Endothelial cell of umbilical vein (primary cell): ENCODE data around the gene CECR2. TPM values are rescaled to one million over a fixed set of nuclear protein-coding genes. Genes with fewer than 3 reads are reported as not detected.

ENCODE experiments used
- BruUV-seq: library from RNA; stranded (reverse); fragments of 400-500 nt; replicated peaks from 2 replicates; lab custom pipeline; 2021; lab: Mats Ljungman, UMichigan
- CTCF ChIA-PET: fragments of 300-600, 350-600 bp; sonication (Branson Sonifier 250); formaldehyde crosslinking; loops from one replicate; lab custom pipeline; 2021; ENCODE audit warnings: antibody characterized with exemption, inconsistent platforms; lab: Charles Lee
- POLR2A ChIA-PET: fragments of 300-600, 350-600 bp; sonication (Branson Sonifier 250); formaldehyde crosslinking; loops from one replicate; lab custom pipeline; 2021; ENCODE audit warnings: antibody characterized with exemption, inconsistent platforms; lab: Charles Lee
- DNase-seq: peaks from one replicate; pipeline ENCODE4 v3.0.0-alpha.2; 2011; ENCODE audit warnings: low read depth, low spot score
- FAIRE-seq: peaks from 2 replicates; lab custom pipeline; 2011; peaks lifted over from hg19 to GRCh38; lab: Jason Lieb, UNC
- H2AFZ ChIP-seq: 2 replicates; pipeline ENCODE4 v1.6.0; 2012; ENCODE audit warnings: low read depth, low read length, control low read depth, inconsistent platforms
- H3K27ac ChIP-seq: 2 replicates; pipeline ENCODE4 v1.5.1; 2011; ENCODE audit warnings: low read depth, mild to moderate bottlenecking, control low read depth, low read length, moderate library complexity; ENCODE audit not compliant: insufficient read depth
- H3K27me3 ChIP-seq, 2 experiments: 2 replicates each; pipeline versions ENCODE4 v1.6.0 to v1.6.1; 2011; ENCODE audit warnings: low read length in 2 of 2, mixed read lengths in 1 of 2; ENCODE audit not compliant: control insufficient read depth in 2 of 2, insufficient read depth in 2 of 2
- H3K36me3 ChIP-seq, 2 experiments: 2 replicates in 1 of 2; 3 replicates in 1 of 2; pipeline ENCODE4 v1.5.1; 2011; ENCODE audit warnings: low read length in 2 of 2, mild to moderate bottlenecking in 1 of 2, moderate library complexity in 1 of 2; ENCODE audit not compliant: control insufficient read depth in 2 of 2, insufficient read depth in 2 of 2; ENCODE audit errors: extremely low read depth in 1 of 2
- H3K4me1 ChIP-seq: 3 replicates; pipeline ENCODE4 v1.5.1; 2011; ENCODE audit warnings: mild to moderate bottlenecking, low read length; ENCODE audit not compliant: control insufficient read depth, insufficient read depth; ENCODE audit errors: extremely low read depth
- H3K4me2 ChIP-seq: 2 replicates; pipeline ENCODE4 v1.6.1; 2011; ENCODE audit warnings: low read length, control low read depth, mixed read lengths; ENCODE audit not compliant: insufficient read depth
- H3K4me3 ChIP-seq, 3 experiments: fragments of 200-600 bp in 1 of 3; sonication (generic), shearing (Covaris generic) in 1 of 3; replicated peaks in 1 of 3; 2 replicates each; pipeline ENCODE4 v1.5.1; 2011 to 2016; ENCODE audit warnings: control low read depth in 3 of 3, low read length in 3 of 3, mild to moderate bottlenecking in 2 of 3, inconsistent platforms in 1 of 3, low read depth in 1 of 3, moderate library complexity in 1 of 3; ENCODE audit not compliant: insufficient read depth in 1 of 3
- H3K79me2 ChIP-seq: 2 replicates; pipeline ENCODE4 v1.6.0; 2012; ENCODE audit warnings: low read length, inconsistent platforms; ENCODE audit not compliant: control insufficient read depth, insufficient read depth
- H3K9ac ChIP-seq: replicated peaks from 2 replicates; pipeline ENCODE3; 2011; ENCODE audit warnings: low read length, control low read depth; ENCODE audit not compliant: insufficient read depth; ENCODE audit errors: extremely low read depth
- H3K9me1 ChIP-seq: replicated peaks from 3 replicates; pipeline ENCODE4 v1.6.0; 2011; ENCODE audit warnings: mild to moderate bottlenecking, low read length; ENCODE audit not compliant: control insufficient read depth, insufficient read depth; ENCODE audit errors: extremely low read depth
- H3K9me3 ChIP-seq: replicated peaks from 2 replicates; pipeline ENCODE4 v1.5.1; 2012; ENCODE audit warnings: low read length, inconsistent platforms; ENCODE audit not compliant: control insufficient read depth, insufficient read depth
- H4K20me1 ChIP-seq: replicated peaks from 2 replicates; pipeline ENCODE3; 2011; ENCODE audit warnings: mild to moderate bottlenecking, low read length; ENCODE audit not compliant: control insufficient read depth, insufficient read depth; ENCODE audit errors: extremely low read depth
- EZH2 ChIP-seq: IDR thresholded peaks from 2 replicates; pipeline ENCODE4 v1.6.1; 2012; ENCODE audit warnings: borderline replicate concordance, low read depth, mild to moderate bottlenecking, moderate library complexity, low read length, inconsistent platforms; ENCODE audit not compliant: severe bottlenecking
- FOS ChIP-seq: IDR thresholded peaks from 2 replicates; pipeline ENCODE4 v1.6.1; 2011; ENCODE audit warnings: mild to moderate bottlenecking, low read length, moderate library complexity, borderline replicate concordance; ENCODE audit not compliant: insufficient read depth
- GATA2 ChIP-seq: IDR thresholded peaks from 2 replicates; pipeline ENCODE4 v1.7.0; 2011; ENCODE audit warnings: low read depth, mild to moderate bottlenecking, moderate library complexity, mixed read lengths, low read length; ENCODE audit not compliant: insufficient read length, insufficient read depth
- JUN ChIP-seq: IDR thresholded peaks from 2 replicates; pipeline ENCODE4 v1.6.1; 2011; ENCODE audit warnings: borderline replicate concordance, low read depth; ENCODE audit not compliant: insufficient read length, insufficient read depth
- MYC ChIP-seq: IDR thresholded peaks from one replicate; pipeline ENCODE4 v1.6.1; 2011; ENCODE audit warnings: mild to moderate bottlenecking, low read depth, low read length
- POLR2A ChIP-seq: IDR thresholded peaks from 2 replicates; pipeline ENCODE4 v1.6.1; 2012; ENCODE audit warnings: low read depth, mild to moderate bottlenecking, control low read depth, low read length
- POLR2AphosphoS5 ChIP-seq: IDR thresholded peaks from 2 replicates; pipeline ENCODE4 v1.6.1; 2012; ENCODE audit warnings: low read depth, mild to moderate bottlenecking, control low read depth, low read length, moderate library complexity; ENCODE audit not compliant: insufficient read depth
- dilution Hi-C: fragments of 300-500 bp; cut with MboI; formaldehyde crosslinking; loops from one replicate; pipeline ENCODE4 v1.15.0; 2019; ENCODE audit warnings: low sequenced_read_pairs; ENCODE audit not compliant: extremely low pct_ligation_motif_present
- intact Hi-C: fragments of 100-400 bp; cut with micrococcal nuclease; formaldehyde crosslinking; loops from one replicate; pipeline ENCODE4 v1.10.0; 2022
- polyA plus RNA-seq, 4 experiments: library from polyadenylated mRNA; depleted of rRNA in 3 of 4; stranded (reverse) in 3 of 4; unstranded in 1 of 4; fragments of >200 nt; gene quantifications; 2 replicates each; pipeline versions ENCODE4 v1.2.1 to v1.2.3, GENCODE V29; 2011 to 2012; ENCODE audit warnings: missing spikeins in 1 of 4
- total RNA-seq: library from RNA; stranded (reverse); gene quantifications from 2 replicates; pipeline ENCODE4 v1.2.3, GENCODE V29; 2021
- TF ChIP-seq, protein P1 (sequence below), 2 donors: IDR thresholded peaks; 1 replicate in 1 of 2; 2 replicates in 1 of 2; pipeline ENCODE4 v1.5.1; 2011; ENCODE audit warnings: low read length in 2 of 2, mild to moderate bottlenecking in 2 of 2, moderate library complexity in 2 of 2, control low read depth in 1 of 2, inconsistent platforms in 1 of 2, low read depth in 1 of 2; ENCODE audit not compliant: insufficient read depth in 1 of 2; ENCODE audit errors: extremely low read depth in 1 of 2
- TF ChIP-seq, protein P2 (sequence below): IDR thresholded peaks from 2 replicates; pipeline ENCODE4 v1.6.1; 2011; ENCODE audit not compliant: insufficient read depth, insufficient read length

Gene CECR2
- total and polyA plus RNA-seq, 2 donors (not counting 3 experiments of a cell fraction or from before 2014, with no cell fraction given): 0.01 TPM; not detected in 1

DNA sequence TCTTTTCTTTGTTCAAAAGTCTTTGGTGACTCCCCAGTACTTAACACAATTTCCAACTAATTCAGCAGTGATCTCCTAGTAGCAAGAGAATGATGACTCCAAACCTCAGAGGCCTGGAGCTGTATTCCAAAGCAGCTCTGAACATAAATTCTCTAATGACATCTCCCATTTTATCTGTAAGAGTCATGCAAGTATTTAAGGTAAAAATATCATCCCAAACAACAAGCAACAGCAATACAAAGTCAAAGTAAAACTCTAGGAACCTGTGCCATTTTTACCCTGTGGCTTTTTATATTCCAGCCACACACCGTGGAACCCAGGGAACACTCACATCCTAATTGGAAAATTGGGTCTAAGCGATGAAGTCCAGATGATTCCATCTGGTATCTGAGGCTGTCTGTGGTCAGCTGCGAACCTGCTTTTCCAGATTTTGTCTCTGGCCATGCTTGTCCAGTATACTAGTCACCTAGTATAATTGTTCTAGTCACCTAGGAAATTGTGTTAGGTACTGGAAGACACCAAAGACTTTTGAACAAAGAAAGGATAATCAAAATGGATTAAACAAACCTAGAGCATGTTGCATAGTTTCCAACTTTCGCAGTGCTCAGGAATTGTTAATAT is 101.7 kb downstream of the CECR2 start:
- no peak for DNase-seq
- FAIRE-seq: no peak
- Histone ChIP-seq H3K27ac (no peak overlapping the region), H3K4me3 (no peak overlapping the region), H4K20me1 (no peaks in the 10 kb centered on the region), H3K4me1 (no peaks in the 10 kb centered on the region), H3K4me2 (no peak overlapping the region), H3K9me3 (no peaks in the 10 kb centered on the region), H2AFZ (no peak overlapping the region), H3K9me1 (no peaks in the 10 kb centered on the region), H3K36me3 (no peaks in the 10 kb centered on the region), H3K27me3 (peaks cover 8 to 10% of the 10 kb centered on the region in 2 experiments), H3K9ac (no peak overlapping the region), H3K79me2 (no peaks in the 10 kb centered on the region)
- dilution Hi-C loops: no loop called here
- no peak for TF ChIP-seq GATA2
- TF ChIP-seq POLR2A: no peak
- no peak for TF ChIP-seq POLR2AphosphoS5
- TF ChIP-seq, protein P1, sequence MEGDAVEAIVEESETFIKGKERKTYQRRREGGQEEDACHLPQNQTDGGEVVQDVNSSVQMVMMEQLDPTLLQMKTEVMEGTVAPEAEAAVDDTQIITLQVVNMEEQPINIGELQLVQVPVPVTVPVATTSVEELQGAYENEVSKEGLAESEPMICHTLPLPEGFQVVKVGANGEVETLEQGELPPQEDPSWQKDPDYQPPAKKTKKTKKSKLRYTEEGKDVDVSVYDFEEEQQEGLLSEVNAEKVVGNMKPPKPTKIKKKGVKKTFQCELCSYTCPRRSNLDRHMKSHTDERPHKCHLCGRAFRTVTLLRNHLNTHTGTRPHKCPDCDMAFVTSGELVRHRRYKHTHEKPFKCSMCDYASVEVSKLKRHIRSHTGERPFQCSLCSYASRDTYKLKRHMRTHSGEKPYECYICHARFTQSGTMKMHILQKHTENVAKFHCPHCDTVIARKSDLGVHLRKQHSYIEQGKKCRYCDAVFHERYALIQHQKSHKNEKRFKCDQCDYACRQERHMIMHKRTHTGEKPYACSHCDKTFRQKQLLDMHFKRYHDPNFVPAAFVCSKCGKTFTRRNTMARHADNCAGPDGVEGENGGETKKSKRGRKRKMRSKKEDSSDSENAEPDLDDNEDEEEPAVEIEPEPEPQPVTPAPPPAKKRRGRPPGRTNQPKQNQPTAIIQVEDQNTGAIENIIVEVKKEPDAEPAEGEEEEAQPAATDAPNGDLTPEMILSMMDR (IDR thresholded peaks at IDR 0.05; ENCODE audit: extremely low read depth in 1 of 2, insufficient read depth in 1 of 2, low read depth in 1 of 2, low read length in 2 of 2): no peak
- no peak for TF ChIP-seq JUN
- no peak for TF ChIP-seq FOS
- TF ChIP-seq MYC: no peak
- TF ChIP-seq, protein P2, sequence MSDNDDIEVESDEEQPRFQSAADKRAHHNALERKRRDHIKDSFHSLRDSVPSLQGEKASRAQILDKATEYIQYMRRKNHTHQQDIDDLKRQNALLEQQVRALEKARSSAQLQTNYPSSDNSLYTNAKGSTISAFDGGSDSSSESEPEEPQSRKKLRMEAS: no peak
- no peak for TF ChIP-seq EZH2
- ChIA-PET CTCF (no interaction called here), POLR2A (no interaction called here)
- BruUV-seq: no TSS peak
- intact Hi-C loops: no loop called here
